ENCODE results near the gene PLEKHA7.
"Not testable (repeated sequence)": the region's sequence is repeated elsewhere in the genome, so short reads cannot be mapped to it uniquely, and the experiment has no call there.

PLEKHA7 gene, protein sequence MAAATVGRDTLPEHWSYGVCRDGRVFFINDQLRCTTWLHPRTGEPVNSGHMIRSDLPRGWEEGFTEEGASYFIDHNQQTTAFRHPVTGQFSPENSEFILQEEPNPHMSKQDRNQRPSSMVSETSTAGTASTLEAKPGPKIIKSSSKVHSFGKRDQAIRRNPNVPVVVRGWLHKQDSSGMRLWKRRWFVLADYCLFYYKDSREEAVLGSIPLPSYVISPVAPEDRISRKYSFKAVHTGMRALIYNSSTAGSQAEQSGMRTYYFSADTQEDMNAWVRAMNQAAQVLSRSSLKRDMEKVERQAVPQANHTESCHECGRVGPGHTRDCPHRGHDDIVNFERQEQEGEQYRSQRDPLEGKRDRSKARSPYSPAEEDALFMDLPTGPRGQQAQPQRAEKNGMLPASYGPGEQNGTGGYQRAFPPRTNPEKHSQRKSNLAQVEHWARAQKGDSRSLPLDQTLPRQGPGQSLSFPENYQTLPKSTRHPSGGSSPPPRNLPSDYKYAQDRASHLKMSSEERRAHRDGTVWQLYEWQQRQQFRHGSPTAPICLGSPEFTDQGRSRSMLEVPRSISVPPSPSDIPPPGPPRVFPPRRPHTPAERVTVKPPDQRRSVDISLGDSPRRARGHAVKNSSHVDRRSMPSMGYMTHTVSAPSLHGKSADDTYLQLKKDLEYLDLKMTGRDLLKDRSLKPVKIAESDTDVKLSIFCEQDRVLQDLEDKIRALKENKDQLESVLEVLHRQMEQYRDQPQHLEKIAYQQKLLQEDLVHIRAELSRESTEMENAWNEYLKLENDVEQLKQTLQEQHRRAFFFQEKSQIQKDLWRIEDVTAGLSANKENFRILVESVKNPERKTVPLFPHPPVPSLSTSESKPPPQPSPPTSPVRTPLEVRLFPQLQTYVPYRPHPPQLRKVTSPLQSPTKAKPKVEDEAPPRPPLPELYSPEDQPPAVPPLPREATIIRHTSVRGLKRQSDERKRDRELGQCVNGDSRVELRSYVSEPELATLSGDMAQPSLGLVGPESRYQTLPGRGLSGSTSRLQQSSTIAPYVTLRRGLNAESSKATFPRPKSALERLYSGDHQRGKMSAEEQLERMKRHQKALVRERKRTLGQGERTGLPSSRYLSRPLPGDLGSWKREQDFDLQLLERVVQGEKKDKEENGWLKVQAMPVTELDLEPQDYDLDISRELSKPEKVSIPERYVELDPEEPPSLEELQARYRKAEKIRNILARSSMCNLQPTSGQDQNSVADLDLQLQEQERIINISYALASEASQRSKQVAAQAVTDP

DNA sequence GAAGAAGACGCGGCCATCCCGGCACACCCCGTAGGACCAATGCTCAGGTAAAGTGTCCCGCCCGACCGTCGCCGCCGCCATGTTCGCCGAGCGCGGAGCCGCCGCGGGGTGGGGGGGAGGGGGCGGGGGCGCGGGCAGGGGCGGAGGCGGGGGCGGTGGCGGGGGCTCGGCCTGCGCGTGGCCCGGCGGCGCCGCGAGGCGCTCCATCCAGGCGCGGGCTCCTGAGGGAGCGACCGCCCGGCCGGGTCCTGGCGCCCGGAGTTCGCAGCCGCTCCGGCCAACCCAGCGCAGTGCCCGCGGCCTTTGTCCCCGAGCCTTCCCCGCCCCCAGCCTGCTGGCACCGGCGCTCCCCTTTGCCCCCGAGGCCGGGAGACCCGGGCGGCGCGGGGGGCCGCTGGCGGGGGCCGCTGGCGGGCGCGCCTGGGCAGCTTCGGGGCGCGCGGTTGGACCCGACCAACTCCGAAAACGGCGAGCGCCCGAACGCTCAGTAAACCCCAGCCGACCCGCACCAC, at the start of gene PLEKHA7:
TSS of gene PLEKHA7 (minus strand) at position 94 of the 512 bp plus-strand sequence. CDS start at position 81, 13 bp downstream.
- FAIRE-seq: no peak

DNA sequence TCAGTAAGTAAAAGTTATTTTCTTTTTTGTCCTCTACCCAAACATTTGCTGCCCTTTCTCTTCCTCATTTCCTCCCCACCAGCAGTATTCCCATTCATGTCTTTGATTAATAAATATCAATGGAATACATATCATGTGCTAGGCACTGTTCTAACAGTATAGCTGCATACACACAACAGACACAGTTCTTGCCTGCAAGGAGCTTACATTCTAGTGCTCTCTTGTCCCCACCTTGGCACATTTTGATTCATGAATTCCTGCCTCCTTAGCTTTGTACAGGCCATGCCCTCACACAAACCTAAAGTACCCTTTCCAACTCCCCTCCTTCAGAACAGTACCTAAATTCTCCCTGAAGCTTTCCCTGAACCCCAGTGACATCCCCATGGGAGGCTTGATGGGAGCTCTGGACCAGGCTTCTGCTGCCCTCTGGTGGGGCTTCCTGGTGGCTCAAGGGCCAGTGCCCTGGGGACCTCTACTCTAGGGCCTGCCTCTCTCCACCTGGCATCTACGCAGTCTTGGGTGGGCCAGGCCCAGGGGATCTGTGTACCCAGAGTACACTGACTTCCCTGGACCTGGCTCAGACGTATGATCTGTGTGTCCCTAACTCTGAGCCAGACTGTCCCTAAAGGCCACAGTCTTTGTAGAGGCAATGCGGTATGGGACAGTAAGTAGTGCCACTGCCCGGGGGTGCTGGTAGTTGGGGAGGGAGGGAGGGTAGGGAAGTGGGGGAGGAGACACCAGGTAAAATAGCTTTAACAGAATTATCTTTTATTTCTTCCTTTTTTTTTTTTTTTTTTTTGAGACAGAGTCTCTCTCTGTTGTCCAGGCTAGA, 49.2 kb upstream of the PLEKHA7 start:
- no peak for FAIRE-seq

DNA sequence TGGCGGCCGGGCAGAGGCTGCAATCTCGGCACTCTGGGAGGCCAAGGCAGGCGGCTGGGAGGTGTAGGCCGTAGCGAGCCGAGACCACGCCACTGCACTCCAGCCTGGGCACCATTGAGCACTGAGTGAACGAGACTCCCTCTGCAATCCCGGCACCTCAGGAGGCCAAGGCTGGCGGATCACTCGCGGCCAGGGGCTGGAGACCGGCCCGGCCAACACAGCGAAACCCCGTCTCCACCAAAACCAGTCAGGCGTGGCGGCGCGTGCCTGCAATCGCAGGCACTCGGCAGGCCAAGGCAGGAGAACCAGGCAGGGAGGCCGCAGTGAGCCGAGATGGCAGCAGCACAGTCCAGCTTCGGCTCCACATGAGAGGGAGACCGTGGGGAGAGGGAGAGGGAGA, 36.9 kb upstream of the PLEKHA7 start:
- FAIRE-seq: not testable (repeated sequence)

DNA sequence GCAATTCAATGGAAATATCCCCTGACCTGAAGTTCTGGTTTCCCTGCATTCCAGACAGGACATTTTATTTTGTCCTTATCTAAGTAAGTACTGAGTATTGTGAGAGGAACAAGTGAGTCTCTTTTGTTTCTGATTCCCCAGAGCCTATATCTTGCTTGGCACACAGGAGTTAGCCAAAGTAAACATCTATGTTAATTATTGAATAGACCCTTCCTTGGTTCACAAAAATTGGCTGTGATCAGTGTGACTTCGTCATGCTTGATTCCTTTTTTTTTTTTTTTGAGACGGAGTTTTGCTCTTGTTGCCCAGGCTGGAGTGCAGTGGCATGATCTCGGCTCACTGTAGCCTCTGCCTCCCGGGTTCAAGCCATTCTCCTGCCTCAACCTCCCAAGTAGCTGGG, 34.3 kb upstream of the PLEKHA7 start:
- not testable (repeated sequence) for FAIRE-seq

DNA sequence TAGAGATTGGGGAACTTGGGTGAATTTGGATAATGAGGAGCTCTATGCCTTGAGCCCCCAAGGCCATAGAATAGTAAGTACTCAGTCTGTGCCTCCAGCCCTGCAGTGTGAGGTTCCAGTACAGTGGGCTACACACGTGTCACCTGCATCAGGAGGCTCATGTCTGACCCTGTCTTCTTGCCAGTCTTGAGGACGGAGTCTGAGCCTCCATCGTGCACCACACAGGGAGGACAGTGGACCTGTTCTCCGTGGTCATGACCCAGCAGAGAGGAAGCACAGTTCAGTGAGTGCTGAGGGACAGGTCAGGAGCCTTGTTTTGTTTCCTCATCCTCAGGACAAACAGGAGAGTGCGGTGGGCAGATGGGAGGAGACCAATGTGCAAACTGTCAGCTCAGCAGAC, 32.5 kb upstream of the PLEKHA7 start:
- FAIRE-seq: no peak

DNA sequence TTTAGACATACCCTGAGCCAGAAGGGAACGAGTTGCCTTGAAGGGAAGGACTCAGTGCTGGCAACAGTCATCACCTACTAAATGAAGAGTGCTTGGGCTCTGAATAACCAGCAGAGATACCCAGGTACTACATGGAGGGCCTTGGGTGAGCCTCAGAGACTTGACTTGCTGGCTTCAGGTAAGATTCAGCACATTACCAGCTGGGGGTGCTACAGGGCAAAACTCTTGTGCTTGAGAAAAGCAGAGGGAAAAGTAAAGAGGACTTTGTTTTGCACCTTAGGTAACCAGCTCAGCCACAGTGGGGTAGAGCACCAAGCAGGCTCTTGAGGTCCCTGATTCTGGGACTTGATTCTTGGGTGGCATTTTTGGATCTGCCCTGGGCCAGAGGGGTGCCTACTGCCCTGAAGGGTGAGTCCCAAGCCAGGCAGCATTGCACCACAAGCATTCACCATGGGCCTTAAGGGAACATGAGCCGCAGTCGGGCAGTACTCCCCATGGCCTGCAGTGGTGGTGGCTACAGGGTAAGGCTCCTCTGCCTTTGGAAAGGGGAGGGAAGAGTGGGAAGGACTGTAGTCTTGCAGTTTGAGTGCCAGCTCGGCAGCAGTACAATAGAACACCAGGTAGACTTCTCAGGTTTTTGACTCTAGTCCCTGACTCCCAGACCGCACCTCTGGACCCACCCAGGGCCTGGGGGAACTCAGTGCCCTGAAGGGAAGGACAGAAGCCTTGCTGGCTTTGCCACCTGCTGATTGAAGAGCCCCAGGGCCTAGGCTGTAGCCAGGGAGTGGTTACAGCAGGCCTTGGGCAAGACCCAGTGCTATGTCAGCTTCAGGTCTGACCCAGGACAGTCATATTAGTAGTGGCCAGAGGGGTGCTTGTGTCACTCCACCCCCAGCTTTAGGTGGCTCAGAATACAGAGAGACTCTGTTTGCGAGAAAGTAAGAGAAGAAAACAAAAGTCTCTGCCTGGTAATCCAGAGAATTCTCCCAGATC, 22.7 kb upstream of the PLEKHA7 start:
- FAIRE-seq: no peak

DNA sequence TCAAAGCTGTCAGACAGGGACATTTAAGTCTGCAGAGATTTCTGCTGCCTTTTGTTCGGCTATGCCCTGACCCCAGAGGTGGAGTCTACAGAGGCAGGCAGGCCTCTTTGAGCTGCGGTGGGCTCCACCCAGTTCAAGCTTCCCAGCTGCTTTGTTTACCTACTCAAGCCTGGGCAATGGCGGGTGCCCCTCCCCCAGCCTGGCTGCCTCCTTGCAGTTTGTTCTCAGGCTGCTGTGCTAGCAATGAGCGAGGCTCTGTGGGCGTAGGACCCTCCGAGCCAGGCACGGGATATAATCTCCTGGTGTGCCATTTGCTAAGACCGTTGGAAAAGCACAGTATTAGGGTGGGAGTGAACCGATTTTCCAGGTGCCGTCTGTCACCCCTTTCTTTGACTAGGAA, 19.8 kb upstream of the PLEKHA7 start:
- not testable (repeated sequence) for FAIRE-seq

DNA sequence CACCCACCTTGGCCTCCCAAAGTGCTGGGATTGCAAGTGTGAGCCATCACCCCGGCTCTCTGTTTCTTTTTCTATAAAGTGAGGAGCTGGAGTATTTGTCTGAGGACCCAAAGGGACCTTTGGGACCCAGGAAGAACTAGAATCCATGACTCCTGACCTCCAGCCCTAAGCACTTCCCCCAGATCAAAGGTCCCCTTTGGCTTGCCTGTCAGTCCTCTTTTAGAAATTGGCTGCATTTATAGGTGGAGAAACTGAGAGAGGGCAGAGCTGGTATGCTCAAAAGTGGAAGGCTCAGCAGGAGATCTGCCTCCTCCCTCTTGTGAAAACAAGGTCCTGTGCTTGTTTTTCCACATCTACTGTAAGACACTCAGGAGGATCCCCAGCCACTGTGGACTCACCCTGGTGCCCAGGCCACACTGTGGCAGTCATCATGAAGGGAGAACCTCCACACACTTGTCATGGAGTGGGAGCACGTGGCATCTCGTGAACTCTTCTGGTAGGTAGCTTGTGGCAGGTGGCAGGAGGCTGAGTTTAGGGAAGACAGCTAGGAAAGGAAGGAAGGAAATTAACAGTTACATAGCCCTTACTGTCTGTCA, 12.4 kb upstream of the PLEKHA7 start:
- FAIRE-seq: no peak

DNA sequence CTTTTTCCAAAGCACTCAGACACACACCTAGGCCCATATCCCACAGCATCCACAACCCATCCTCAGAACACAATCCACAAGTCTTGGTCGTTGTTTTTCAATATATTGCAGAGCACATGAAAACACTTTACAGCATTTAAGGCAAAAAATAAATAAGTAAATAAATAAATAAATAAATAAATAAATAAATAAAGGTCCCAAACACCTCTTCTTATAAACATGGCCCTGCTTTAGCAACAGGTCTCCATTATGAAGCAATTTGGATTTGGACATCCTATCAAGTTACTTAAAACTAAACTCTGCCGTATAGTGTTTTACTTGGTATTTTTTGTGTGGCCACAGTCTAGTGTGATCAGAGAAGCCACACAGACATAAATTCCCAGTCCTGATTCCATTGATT, 10.7 kb upstream of the PLEKHA7 start:
- no peak for FAIRE-seq

DNA sequence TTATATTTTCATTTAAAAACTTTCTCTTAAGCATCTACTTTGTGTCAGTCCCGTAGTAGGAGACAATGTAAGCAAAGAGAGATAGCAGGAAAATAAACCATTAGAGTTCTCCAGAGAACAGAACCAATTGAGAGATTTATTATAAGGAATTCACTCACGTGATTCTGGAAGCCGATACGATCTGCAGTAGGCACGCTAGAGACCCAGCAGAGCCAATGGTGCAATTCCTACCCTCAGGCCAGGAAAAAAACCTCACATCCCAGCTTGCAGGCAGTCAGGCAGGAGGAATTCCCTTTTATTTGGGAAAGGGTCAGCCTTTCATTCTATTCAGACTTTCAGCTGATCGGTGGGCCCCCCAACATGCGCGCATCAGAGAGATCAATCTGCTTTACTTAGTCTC, 7.3 kb upstream of the PLEKHA7 start:
- FAIRE-seq: no peak

DNA sequence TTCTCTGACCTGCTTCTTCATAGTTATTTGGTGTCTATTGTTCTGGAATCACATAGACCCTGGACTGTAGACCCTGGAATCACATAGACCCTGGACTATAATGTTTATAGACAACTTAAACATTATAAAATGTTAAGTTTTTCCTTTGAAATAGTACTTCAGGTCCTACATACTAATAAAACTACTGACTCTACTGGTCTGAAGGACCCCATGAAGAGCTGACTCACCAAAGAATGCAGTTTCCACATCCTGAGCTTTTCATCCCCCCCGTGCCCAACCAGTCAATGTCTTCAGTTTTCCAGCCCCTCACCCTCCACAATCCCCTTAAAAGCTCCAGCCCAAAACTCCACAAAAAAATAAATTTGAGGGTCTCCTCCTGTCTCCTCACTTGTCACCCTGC, 6.6 kb upstream of the PLEKHA7 start:
- no peak for FAIRE-seq

DNA sequence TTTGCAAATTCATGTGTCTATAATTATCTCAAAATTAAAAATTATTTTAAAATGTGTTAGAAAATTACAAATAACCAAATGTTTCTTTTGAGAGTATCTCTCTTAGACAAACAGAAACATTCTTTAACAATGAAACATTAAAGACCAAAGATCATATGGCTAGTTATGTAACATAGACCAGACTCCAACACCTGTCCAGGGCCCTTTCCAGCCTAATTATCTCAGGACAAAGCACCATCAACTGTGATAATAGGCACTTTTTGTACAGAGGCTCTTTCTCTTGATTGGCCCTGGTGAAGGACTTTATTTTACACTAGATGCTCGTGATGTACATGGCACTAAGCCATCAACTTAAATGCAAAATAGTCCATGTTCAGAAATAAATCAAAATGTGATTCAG, 5.0 kb upstream of the PLEKHA7 start:
- FAIRE-seq: no peak

DNA sequence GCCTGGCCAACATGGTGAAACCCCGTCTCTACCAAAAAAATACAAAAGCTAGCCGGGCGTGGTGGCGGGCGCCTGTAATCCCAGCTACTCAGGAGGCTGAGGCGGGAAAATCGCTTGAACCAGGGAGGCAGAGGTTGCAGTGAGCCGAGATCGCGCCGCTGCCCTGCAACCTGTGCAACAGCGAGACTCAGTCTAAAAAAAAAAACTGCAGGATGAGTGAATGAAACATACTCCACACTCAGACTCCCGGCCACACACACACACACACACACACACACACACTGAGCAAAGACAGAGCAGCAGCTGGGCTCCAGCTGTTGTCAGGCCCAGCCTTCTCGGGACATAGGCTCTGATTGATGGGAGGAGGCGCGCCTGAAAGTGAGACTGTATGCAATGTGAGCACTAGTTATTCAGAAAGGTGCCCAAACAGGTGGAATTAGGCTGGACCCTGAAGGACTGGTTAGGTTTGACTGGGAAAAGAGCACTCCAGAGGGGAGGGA, 1.5 kb upstream of the PLEKHA7 start:
- no peak for FAIRE-seq

DNA sequence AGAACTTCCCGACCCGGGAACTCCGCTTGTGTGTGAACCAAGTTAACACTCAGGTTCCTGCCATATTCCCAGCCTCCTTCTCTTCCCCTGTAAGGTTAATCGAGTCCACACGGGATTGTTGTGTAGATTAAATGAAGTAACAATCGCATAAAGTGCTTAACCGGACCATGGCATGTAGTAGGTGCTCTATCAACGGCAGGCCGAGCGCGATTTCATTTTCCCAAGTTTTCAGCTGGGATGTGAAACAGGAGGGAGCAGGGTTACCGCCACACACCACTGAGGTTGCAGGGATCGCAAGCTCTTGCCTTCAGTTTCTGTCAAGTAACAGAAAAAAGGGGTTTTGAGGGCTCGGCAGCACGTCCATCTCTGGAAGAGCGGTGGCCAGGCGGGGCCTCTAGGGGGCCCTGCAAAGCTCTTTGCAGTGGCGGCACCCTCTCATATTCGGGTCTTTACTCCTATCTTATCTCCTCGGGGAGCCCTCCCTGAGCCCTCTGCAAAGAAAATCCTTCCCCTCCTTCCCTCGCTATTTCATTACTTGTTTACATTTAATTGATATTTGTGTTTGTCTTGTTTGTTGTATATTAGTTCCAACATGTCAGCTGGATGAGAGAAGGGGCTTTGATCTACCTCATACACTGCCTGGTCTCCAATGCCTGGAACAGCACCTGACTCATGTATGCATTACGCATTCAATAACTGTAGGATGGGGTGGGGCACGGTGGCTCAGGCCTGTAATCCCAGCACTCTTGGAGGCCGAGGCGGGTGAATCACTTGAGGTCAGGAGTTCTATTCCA, 816 bp upstream of the PLEKHA7 start:
- FAIRE-seq: no peak

DNA sequence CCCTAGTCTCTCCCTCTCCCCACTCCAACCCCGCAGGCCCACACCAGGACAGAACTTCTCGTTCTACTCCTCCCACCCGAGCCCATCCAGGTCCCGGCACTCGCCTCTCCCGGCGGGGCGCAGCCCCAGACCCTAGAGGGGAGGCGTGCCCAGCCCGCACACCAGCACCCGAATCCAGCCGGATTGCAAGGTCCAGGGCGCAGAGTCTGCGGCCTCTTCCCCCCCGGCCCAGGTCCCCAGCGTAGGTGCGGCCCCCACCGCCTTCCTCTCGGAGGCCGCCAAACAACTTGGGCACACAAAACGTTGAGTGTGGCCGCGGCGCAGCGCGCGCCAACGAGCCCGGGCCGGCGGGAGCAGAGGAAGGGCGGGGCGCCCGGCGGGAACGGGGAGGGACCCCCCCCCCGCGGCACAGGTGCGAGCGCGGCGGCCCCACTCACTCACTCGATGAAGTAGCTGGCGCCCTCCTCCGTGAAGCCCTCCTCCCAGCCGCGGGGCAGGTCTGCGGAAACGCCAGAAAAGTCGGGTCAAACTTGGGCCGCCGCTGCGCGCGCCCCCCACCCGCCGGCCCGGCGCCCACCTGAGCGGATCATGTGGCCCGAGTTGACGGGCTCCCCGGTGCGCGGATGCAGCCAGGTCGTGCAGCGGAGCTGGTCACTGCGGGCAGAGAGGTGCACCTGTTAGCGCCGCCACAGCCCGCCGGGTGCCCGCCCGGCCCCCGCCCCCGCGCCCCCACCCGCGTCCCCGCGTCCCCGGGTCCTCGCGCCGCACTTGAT, 480 bp downstream of the PLEKHA7 start:
- FAIRE-seq: no peak

DNA sequence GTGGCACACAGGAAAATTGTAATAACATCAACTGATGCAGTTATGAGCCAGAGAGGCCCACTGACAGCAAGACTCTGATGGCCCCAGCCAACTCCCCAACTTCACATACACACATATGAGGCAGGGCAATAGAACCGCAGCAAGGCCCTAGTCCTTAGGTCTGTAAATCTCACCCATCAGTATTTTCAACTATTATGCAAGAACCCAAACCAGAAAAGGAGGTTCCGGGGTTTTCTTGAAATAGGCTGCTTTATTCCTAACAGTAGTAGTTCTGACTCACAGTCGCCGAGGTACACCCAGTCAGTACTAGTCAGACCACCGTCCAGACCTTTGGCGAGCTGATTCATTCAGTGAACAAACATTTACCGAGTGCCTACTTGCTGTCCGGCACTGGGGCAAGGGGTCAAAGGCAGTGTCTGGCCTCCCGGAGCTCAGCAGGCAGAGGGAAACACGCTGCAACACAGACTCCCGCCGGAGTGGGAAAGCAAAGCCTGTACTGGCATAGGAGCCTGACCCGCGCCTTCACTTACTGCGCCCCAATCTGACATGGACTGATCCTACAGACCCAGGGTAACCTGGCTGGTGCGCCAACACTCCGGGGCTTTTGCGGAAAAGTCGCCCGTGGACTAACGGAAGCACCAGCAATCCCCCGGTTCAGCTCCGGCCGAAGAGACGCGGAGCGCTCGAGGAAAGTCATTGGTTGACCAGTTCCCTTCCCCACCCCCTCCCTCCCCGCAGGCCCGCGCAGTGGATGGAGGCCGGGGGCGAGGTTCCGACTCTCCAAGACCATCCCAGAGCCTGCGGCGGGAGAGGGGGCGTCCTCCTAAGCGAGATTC, 1.3 kb downstream of the PLEKHA7 start:
- peak; percentile 51 for FAIRE-seq

DNA sequence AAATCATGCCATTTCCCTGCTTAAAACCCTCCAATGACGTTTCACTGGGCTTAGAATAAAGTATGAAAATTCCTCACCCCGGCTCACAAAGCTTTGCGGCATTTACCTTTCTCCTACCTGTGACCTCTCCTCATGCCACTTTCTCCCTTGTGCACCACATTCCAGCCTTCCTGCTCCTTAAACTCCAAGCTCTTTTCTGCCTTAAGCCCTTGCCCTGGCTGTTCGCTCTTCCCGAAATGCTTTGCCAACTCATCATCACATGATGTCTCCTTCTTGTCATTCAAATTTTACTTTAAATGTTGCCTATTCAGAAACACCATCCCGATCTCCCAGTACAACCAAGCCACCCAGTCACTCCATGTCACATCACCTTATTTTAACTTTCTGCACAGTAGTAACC, 2.0 kb downstream of the PLEKHA7 start:
- no peak for FAIRE-seq
